CD4-positive, alpha-beta T cell treated with Interleukin-6 for 4 hours (primary cell): ENCODE measurements around the gene FNDC3B.

Experiments used
- DNase-seq: peaks from one replicate; pipeline ENCODE4 v3.0.0-alpha.2; 2020; ENCODE audit warnings: mixed read lengths

Gene FNDC3B

DNA sequence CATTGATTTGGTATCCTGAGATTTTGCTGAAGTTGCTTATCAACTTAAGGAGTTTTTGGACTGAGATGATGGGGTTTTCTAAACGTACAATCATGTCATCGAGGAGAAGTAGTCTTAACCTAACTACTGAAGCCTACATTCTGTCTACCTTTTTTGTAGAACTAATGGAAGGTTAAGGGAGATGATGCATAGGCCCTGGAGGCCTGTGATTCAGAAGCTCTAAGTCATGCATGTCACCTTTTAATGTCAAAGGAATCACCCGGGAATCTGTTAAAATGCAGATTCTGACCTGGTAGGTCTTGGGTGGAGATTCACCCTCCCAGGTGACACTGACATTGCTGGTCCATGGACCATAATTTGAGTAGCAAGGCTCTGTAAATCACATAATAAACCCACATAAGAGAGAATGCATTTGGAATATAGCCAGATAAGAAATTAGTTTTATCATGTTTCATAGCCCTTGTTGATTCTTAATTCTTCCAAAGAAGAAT is 344.0 kb downstream of the FNDC3B start:
- DNase-seq: no peak

DNA sequence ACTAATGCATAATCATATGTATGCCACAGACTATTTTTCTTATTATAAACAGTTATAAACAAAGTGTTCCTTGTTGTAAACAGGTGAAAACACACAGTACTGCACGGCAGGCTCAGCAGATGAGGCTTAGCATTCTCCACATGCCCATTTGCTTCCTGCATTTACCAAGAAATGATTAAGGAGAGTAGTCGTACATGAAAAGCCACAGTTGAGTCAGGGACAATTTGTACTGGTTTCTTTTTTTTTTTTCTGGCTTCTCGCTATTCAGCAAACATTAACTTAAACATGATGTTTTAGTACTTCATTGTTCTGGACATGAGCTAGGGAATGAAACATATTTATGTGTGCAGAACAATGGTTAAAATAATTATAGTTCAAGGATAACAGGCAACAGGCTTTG is 345.5 kb downstream of the FNDC3B start:
- no peak for DNase-seq

DNA sequence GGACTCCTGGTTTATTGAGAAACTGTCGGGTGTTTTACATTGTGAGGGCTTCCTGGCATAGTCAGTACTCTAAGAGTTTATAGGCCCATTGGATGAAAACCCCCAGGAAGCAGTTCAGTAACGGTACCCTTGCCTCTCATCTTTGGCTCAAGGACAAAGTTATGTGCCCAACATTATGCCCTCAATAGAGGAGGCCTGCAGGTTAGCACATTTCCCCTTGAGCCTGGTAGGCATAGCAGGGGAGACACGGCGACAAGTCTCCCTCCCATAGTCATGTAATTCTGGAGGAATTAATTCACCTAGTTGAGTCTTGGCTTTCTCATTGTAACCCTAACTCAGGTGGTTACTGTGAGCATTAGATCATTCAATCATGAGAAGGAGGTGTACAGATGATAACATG is 348.4 kb downstream of the FNDC3B start:
- no peak for DNase-seq

DNA sequence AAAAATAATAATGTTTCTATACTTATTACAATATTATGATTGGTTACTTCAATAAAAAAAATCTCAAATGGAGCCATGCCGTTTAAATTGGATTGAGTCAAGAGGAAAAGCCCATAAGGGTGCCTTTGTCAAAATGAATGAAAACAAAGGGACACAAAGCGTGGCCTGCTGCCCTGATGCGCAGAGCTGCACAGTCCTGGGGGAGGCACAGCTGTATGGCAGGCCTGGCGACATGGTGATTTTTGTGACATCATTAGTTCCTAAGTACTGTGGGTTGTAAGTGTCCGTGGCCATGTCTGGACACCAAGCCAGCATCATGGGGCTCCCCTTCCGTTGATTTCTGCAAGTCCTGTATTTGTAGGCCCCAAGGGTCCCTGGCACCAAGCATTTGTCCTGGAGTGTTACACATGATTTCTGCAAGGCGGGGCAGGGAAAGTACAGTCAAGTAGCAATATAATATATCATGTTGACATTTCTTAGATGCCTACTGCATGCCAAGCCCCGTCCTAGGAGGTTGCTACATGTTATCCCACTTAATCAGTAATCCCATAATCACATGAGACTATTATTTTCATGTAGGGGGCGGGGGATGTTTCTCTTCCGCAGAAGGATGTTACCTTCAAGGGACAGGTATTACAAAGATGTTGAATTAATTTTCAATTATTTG is 349.2 kb downstream of the FNDC3B start:
- no peak for DNase-seq

DNA sequence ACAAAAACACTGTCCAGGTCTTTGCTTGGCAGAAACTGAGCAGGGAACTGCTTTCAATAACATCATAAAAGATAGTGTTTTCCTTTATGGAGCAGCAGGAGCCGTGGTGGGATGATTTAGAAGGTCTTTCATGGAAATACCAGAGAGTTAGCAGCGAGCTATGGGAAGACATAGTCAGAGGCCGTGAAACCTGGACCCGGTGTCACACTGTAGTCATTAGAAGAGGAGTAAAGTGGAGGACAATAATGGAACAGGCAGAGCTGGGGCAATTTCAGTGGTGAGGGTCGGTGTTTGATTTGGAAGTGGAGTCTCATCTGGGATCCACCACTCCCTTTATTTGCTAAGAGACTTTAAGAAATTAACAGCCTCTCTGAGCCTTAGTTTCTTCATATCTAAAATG is 351.4 kb downstream of the FNDC3B start:
- DNase-seq: no peak

DNA sequence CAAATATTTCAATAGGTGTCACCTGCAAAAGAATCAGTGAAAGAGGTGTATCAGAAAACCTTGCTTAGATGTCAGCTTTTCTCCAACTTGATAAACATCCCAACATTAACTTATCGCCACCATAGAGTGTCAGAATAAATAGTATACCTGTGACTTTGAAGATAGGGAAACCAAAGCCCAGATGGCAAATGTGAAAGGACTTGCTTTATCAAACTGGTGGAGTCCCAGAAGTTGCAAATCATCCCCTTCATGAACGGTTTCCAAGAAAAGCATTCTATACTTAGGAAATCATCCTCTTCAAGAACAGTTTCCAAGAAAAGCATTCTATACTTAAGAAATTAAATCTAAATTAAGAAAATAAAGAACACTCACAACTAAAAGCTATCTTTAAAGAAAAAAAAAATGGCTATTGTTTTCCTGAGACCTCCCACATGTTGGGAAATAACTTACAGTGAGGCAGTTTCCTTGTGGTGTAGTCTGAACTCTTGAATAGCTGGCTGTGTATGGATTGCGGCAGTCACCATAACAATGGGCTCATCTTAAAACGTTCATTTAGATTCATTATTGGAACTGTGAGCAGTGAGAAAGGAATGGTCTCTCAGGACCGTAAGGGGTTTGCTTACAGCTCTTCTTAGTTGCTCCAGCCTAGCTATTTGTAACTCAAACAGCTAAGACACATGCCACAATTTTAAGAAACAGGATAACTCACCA is 352.4 kb downstream of the FNDC3B start:
- DNase-seq: no peak

DNA sequence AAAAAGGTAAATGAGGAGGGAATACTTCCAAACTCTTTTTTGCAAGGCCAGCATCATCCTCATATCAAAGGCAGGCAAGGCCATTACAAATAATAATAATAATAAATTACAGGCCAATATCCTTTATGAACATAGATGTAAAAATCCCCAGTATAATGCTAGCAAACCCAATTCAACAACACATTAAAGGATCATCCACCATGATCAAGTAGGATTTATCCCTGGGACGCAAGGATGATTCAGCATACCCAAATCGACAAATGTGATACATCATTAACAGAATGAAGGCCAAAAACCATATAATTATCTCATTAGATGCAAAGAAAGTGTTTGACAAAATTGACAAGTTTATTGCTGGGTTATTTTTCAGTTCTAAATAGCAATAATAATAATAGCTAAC is 355.3 kb downstream of the FNDC3B start:
- no peak for DNase-seq

DNA sequence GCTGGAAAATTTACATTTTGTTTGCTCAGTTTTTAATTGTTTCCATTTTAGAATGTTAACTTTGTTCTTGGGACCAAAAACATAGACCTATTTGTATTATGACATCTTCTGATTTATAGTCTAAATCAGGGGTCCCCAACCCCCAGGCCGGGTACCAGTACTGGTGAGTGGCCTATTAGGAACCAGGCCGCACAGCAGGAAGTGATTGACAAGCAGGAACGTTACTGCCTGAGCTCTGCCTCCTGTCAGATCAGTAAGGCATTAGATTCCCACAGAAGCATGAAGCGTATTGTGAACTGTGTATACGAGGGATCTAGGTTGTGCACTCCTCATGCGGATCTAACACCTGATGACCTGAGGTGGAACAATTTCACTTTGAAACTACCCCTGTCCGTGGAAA is 357.0 kb downstream of the FNDC3B start:
- DNase-seq: no peak

DNA sequence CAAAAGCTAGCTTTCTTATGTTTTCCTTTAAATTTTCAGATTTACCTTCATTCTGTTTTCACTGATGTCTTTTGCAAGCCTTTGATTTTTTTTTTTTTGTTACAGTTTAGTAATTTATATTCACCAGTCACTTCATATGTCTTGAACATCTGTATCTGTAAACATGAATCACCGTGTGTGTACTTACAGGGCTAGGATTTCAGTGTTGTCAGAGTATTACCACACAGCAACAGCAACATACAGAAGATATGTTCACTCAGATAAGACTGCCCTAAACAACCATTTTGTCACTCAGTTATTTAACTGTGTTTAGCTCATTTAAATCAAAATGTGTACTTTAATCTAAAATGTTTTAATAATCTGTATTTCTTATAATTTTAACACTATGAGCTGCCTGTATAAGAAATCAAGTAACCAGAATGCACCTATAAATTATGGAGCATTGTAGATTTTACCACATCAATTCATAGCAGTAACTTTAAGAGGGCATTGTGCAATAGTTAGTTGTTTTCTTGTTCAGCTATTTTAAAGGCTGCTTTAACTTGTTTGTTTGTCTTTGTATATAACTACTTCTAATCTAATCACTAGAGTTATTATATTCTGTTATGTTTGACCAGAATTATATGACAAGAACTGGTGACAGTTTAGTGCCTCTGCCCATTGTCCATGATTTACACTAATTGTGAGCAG is 358.5 kb downstream of the FNDC3B start:
- no peak for DNase-seq

DNA sequence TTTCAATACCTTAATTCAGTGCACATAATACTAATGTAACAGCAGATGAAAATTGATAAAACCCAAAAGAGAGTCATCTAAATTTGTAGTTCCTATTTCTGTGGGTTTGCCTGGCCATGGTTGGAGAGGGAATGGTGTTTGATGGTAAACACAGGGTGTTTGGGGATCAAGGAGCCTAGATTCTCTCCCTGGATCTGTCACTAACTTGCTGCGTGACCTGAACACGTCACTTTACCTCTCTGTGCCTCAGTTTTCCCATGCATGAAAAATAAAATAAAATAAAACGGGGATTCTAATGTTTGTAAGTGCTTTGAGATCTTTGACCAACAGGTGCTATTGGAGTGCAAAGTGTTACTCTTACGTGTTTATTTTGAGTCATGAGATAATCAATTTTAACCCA is 359.1 kb downstream of the FNDC3B start:
- DNase-seq: no peak

DNA sequence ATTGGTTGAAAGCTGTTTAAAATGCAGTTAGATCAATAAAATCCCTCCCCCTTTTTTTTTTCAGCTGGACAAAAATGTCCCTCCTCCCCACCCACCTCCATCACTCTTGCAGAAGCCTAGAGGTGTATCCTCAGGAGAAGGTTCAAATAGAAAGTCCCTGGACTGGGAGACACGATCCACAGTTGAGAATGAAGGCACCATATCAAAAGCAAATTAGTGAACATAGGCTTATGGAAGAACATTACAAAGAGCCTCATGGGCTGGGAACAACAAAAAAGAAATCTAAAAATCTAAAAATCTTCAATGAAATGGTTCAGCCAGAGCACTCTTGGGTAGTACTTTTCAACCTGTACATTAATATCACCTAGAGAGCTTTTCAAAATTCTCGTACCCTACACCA is 362.7 kb downstream of the FNDC3B start:
- DNase-seq: no peak

DNA sequence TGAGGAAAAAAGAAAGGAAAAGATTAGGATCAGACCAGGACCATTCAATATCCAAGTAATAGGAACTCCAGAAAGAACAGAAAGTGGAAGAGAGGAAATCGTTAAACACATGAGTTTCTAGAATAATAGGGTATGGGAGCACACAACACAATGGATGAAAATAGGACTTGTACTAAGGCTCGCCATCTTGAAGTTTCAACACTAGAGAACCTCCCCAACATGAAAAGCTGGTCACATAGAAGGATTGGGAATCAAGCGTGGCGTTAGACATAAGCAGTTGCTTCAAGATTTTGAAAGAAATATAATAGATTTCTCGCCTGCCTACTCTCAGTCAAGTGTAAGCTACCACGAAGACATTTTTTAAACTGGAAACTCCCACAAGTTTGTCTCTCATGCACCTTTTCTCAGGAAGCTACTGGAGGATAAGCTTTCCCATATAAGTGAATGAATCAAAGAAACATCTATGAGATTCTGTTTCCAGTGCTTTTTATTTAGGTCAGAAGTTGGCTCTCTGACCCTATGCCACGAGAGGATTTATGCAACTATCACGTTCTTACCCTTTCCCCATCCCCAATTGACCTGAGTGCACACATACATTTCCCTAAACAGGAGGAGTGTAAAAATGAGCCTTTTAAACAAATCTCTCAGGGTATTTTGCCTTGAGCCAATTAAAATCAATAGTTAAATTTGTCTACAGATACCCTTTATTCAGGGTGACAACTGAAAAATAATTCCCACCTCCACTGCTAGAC is 363.7 kb downstream of the FNDC3B start:
- DNase-seq: no peak

DNA sequence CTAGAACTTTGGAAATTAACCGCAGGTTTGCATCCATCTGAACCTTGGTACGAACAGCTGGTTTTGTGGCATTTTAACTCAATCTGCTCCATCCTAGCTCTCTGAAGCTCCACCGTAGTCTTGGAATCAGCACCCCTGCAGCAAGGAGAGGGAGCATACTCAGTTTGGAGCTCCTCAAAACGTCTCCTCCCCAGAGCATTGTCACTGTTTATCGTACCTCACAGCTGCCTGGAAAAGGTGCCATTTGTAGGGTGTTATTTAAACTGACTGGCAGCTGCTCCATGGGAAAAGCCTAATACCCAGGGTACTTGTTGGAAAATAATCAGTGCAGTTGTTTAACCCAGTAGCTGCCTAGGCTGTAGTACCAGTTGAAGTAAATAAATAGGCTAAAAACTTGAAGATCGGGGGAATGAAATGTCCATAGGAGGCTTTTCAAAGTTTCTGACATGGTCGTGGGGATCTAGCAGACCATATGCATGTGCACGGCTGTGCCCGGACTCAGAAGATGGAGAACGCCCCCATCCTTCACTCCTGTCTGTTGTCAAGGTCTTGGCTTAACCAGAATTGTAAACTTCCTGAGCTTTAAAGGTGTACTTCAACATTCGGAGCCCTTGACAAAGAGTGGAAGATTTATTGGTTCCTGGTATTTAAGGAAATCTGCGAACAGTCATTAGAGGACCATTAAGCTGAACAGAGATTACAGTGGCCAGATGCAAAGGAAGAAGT is 365.0 kb downstream of the FNDC3B start:
- no peak for DNase-seq

DNA sequence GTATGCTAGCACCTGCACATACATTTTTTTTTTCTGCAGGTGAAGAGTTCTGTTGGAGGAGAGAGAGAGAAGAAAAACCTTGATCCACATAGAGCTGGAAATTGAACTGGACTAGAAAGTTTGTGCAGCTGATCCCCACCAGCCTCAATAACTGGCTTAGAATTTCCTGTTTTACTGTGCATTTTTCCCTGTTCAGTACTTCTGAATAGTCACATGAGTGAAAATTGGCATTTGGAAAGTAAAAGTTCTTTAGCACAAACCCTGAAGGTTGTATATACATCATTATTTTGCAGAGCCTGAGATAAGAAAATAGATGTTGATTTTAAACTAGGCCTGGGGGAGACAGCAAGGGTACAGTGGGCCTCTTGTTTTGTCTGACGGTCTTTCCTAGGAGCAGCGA is 366.5 kb downstream of the FNDC3B start:
- DNase-seq: no peak

DNA sequence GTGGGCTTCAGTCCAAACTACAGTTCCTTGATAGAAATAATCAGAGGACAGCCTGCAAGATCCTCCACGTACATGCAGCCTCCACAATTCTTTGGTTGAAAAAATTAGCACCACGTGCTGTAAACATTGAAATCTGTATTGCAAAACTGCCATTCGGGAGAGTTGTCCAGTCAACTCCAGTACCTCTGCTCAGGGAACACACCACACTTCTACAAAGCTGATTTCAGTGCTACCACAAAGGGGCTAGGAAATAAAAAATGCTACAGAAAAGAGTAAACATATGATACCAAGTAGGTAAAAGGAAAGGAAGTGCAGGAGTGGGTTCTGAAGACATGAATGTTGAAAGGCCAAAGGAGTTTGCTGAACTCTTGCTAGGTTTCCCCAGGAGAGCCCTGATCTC is 368.5 kb downstream of the FNDC3B start:
- DNase-seq: no peak

DNA sequence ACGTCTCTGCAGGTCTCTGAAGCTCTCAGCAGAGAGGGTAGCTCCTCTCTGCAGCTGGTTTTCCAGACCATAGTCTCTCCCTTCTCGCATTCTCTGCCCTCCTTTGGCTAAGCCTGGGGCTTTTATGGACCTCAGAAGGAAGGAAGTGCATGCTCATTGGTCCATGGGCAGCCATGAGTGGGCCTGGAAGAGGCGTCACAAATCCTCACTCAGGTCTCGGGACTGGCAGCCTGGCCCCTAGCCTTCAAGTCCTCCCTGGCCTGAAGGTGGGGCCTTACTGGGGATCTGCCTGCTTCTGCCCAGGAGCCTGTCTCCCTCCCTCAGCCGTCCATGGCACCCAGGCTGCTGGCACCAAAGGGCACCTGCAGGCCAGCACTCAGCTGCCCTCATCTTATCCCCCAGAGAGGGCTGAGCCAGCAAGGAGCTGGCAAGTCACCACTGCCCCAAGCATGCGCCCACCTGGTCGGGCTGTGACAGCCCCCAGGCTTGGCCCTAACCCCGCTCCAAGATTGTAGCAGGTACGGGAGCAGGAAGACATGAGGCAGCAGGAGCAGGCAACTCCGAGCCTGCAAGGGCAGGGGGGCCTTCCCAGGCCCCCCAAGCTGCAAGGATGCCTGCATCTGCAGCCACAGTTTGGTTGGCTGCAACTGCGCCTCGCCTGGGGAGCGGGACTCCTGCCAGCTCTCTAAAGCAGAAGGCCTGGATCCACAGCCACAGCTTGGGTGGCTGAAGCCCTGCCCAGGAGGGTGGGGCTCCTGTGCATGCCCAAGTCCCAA is 371.5 kb downstream of the FNDC3B start:
- DNase-seq: no peak

DNA sequence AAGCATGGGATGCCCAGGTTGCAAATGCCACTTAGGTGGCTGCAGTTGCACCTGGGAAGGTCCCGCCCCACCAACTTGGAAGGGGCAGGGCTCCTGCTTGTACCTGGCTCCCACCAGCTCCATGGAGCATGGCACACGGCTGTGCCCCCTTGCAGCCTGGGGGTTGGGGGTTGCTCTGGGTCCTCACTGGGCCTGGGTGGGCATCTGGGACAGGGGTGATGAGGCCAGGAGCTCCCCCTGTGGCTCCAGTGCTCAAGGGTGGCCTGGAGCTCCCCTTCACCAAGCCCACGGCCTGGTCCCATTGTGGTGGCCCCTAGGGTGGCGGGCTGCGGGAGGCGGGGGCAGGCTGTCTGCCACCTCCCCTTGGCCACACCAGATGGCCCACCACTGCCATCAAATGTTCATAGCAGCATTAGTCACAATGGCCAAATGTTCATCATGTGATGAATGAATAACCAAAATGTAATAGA is 372.1 kb downstream of the FNDC3B start:
- no peak for DNase-seq

DNA sequence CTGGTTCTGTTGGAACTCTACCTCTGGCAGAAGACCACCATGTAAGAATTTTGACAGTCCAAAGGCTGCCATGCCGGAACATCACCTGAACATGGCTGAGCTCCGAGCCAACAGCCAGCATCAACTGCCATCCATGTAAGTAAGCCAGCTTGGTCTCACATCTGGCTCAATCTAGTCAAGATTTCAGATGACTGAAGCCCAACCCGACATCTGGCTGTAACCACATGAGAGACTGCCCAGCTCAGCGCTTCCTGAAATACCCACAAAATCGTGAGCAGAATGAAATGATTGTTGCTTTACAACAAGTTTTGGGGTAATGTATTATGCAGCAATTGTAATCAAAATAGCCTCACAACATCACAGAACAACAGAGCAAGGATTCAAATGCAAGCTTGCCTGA is 375.9 kb downstream of the FNDC3B start:
- DNase-seq: no peak

DNA sequence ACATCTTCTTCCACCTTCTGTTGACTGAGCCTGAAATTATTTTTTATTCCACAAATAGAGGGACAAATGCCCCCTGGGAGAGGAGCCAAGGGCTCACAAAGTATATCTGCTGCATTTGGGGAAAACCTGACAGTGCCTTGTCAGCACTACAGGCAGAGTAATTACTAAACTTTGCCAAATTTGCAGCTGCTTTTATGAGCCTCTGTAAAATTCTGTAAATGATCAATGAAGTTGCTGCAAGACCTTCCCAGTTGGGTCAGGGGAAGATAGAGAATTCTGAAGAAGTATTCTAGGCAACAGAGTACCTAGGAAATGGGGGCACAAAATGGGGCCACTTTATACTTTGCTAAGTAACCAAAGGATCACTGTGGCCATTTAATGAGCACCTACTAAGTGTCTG is 398.3 kb downstream of the FNDC3B start:
- no peak for DNase-seq

DNA sequence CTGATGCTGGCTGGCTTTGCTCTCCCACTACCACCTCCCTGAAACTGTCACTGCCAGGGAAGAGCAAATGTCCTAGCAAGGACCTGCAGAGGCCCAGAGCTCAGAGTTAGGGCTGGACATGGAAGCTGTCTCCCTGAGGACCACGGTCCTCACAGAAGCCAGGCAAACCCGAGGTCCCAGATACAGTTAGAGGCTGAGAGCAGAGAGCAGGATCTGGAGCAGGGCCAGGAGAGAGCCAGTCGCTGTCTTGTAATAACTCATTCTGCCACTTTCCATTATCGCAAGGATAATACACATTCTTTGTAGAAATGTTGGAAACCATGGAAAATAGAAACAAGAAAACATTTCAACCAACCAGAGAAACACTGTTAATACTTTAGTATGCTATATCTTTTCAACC is 398.8 kb downstream of the FNDC3B start:
- DNase-seq: no peak

DNA sequence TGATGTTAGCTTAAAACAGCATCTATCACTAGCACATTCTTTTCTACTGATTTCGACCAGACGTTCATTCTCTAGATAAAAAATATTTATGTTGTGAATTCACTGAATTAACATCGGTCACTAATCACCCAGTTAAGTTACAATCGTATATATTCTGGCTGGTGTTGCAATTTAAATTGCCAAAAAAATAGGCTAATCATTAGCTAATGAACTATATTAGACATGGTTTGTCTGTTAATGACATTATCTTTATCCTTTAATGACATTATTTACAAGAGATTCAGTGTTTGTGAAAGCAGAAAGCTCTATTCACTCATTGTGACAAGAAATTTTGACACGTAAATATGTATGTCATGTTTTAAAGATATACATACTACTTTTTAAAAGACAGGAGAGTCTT is 402.2 kb downstream of the FNDC3B start:
- DNase-seq: no peak

DNA sequence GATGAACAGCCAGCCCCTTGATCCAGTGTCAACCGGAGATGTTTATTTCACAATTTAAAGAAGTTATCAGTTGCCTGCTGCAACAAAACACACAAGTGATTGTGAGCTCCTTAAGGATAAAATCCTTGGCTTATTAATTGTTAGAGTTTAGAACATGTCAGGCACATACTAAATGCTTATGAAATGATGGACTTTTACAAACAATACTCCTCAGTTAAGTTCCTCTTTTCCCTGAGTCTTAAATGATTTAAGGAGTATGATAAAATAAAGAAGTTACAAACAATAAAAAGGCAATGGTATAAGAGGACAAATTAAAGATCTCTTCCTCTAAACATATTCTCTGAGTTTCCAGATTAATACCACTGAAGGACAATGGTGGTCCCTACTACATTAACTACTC is 403.2 kb downstream of the FNDC3B start:
- no peak for DNase-seq
